GM21619 (cell line): ENCODE results near the gene ANKS1B.
"Not testable (repeated sequence)": the region's sequence is repeated elsewhere in the genome, so short reads cannot be mapped to it uniquely, and the experiment has no call there.

Experiments used
- ATAC-seq: cut with Tn5 transposase; IDR thresholded peaks from one replicate; pipeline ENCODE4 v1.9.1; 2021; ENCODE audit not compliant: unreplicated experiment

ANKS1B gene

DNA sequence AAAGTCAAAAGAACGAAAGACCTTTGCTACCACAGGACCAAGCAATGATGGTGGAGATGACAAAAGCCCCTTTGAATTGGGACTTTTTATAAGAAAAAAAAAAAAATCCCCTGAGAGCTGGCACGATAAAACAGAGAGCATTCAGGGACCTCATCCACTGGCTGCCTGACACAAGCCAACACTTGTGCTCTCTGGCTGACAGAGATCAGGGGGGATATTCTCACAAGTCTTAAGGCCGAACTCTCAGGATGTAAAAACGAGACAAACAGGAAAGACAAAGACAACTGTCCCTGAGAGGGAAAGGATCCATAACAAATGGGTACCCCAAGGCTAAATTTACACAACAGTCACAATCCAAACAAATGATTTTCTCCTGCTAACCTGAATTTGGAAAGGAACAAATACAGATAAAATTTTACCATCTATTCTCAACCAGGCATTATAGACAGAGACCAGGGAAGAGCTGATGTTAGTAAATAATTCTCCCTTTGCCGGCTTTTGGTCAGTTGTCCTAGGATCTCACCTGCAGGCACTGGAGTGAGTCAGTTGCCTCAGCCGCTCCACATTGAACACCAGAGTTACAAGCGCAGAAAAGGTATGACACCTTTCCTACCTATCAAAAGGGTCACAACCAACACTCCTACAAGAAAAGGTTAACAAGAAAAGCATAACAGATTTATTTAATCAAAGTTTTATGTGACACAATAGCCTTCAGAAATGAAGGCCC, 375.1 kb downstream of the ANKS1B start:
- ATAC-seq, result no peak

DNA sequence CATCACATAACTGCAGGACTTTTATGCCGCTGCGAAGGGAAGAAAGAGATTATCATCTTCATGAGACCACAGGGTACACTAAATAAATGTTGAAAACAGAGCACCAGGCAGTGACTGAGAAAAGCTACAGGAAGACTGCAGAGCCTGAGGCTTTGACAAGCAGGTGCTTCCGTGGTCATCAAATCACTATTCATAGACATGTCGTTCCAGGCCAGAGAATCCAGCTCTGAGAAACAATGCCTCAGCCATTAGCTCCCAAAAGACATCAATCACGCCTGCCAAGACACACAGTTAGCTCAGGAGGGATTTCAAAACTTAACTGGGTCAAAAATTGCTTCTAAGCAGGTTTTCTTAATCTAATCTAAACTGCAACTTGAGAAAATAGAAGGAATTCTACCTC, 384.3 kb downstream of the ANKS1B start:
- peak; percentile 95 for ATAC-seq

DNA sequence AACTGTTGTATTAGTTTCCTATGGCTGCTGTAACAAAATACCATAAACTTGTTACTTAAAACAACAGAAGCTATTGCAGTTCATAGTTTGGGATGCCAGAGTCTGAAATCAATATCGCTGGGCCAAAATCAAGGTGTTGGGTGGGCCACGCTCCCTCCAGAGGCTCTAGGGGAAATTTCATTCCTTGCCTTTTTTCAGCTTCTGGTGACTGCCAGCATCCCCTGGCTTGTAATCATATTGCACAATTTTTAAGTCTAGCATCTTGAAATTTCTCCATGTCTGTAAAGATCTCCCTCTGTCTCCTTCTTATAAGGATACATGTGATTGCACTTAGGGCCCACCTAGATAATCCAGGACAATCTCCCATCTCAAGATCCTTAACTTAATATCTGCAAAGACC, 386.0 kb downstream of the ANKS1B start:
- no peak for ATAC-seq

DNA sequence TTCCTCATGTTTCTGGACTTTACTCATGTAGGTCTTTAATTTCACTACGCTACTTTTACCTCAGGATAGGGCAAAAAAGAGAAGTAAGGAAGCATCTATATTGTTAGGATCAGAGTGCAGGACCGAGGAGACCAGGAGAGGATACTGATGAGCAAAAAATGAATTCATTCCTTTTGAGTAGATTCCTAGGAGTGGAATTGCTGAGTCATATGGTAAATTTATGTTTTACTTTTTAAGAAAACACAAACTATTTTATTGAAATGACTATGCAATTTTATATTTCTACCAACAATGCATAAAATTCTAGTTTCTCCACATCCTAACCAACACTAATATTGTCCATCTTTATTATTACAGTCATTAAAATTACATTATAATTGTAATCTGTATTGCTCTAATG, 388.0 kb downstream of the ANKS1B start:
- no peak for ATAC-seq

DNA sequence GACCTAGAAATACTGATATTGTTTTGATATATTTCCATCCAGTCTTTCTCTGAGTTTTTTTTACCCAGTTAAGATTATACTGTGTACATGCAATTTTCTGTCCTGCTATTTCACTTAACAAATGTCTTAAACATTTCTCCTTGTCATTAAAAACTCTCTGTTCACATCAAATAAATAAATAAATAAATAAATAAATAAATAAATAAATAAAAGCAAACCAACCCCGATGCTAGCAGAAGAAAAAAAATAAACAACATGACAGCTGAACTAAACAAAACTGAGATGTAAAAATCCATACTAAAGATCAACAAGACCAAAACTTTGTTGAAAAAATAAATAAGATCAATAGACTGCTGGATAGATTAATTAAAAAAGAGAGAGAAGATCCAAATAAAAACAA, 407.6 kb downstream of the ANKS1B start:
- ATAC-seq, result not testable (repeated sequence)

DNA sequence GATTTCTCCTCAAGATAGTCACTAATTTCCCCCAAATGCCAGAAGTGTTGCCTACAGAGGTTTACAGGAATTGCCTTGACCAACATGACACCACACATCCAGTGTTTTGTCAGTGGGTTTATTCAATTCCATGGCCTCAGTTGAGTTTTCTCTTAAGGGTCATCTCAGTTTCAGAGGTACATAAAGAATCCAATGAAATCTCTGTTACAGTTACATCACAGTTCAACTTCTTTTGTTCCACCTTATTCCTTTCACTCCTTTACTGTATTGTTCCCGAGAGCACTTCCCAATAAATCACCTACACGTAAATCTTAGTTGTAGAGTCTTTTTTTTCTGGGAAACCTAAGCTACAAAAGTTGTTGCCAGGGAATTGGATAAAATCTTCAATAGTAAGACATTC, 410.8 kb downstream of the ANKS1B start:
- ATAC-seq, result no peak

DNA sequence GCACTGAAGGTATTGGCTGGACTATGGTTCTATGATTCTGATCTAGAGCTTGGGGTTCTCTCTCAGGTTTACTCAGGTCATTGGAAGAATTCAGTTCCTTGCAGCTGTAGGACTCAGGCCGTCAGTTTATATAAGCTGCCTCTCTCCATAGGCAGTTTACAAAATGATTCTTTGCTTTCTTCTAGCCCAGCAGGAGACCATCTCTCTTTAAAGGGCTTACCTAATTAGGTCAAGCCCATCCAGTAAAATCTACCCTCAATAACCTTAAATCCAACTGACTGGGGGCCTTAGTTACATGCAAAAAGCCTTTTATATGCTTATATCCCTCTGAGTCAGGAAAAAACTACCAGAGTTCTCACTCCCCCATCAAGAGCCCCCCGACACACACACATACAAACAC, 417.7 kb downstream of the ANKS1B start:
- no peak for ATAC-seq

DNA sequence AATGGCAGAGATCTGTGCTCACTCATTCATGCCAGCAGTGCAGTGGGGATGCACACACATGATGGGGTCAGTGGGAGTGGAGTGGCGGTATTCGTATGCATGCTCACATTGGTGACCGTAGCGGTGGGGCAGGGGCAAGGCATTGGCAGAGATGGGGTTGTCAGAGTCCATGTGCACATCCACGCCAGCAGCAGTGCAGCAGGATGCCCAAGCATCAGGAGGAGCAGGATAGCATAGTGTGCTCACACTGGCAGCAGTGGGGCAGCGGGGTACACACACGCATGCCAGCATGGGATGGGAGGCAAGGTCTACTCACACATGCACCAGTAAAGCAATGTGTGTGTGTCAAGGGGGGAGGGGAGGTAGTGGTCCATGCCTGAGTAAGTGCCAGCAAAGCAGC, 426.6 kb downstream of the ANKS1B start:
- ATAC-seq, result no peak

DNA sequence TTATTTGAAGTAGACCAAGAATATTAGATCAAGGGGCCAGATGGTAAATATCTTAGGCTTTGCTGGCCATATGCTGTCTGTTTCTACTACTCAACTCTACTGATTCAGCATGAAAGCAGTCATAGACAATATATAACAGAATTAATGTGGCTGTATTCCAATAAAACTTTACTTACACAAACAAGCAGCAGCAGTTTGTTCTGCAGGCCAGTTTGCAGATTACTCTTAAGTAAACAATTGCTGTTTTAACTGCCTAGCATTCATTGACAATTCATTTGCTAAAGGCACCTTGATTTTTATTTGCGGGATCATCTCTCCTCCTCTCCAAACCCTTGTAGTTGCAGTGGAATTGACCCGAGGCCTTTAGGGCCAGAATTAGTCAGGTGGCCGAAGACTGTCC, 431.3 kb downstream of the ANKS1B start:
- no peak for ATAC-seq

DNA sequence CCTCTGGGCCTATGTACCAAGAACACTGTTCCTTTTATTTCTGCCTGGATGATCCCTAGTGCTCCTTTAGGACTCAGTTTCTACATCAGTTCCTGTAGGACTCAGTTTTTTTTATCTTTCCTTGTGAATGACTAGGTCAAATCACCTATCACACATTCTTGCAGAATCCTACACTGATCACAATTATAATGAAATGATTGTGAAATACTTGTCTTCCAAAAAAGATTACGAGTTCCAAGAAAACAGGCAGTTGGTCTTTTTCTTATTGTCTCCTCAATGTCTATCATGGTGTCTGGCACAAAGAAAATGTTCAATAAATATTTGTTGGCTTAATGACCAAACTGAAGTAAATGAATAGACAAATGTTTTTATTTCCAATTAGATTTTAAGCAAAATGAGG, 432.7 kb downstream of the ANKS1B start:
- ATAC-seq, result no peak

DNA sequence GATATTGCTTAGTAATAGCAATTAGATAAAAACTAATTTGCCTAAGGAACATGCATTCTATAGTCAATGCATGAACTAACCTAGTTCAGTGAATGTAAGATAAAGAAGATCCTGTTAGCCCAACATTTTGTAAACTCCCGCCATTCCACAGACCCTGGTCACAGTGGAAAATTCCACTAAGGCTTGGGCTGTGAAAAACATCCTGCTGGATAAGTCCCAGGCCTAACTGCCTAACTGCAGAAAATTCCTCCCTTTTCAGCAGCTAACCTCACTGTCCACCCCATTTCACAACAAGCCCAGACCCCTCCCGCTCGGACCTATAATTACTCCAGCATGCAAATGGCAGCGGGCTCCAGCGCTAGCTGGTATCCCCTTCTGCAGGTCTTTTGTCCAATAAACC, 435.1 kb downstream of the ANKS1B start:
- ATAC-seq, result no peak

DNA sequence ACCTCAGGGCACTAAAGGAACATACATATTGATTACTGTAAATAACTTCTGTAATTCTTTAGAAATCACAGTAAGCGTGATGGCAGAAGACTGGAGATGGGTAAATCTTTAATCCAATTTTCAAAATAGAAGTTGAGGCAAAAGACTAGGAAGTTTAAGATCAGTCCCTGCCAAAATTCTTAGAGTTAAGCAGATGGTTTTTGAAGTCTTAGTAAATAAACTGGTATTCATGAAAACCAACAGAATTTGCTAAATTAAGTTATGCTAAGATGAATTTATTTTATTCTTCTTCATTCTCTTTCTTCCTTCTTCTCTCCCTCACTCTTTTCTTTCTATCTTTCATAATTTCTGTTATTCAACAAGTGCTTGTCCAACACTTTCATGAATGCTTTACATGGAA, 435.5 kb downstream of the ANKS1B start:
- no peak for ATAC-seq

DNA sequence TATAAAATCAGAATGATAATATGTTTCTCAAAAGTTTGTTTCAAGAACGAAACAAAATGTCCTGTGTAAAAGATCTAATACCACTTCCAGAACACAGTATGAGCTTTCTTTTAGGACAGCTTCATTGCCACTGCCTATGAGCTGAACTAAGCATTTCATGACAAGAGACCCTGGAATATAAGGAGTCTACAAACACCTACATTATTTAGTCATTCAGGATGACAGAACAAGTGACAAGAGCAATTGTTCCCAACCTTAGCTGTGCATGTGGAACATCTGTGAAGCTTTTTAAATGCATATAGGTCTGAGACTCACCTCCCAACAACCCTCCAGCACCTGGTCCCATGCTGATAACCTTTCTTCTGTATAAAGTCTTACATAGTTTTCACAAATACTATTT, 440.3 kb downstream of the ANKS1B start:
- no peak for ATAC-seq

DNA sequence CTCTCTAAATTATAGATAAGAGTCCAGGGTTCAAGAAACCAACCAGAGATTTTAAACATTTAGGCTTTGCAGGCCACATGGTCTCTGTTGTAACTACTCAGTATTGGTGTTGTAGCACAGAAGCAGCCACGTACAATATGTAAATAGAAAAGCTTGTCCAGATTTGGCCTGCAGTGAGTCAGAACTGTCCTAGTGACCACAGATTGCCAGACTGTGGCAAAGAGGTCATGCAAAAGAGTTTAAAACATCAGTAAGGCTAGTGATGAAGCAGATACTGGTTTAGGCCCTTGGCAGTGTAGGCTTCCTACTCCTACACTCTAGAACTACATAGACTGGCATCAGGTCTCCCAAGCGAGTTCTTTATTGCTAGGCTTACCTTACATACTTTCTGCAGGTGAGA, 454.8 kb downstream of the ANKS1B start:
- peak; percentile 97 for ATAC-seq

DNA sequence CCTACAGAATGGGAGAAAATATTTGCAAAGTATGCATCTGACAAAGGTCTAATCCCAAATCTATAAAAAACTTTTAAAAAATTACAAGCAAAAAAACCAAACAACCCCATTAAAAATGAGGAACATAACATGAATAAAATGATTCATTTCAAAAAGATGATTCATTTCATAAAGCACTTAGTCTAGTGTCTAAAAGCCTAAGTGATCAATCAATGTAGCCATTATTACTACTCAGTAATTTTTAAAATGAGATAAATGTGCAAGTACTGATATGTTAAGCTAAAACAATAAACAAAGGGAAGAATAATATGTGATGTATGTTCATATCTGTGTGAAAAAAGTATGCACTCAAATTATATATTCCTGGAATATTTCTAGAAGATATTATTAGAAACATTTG, 456.3 kb downstream of the ANKS1B start:
- no peak for ATAC-seq

DNA sequence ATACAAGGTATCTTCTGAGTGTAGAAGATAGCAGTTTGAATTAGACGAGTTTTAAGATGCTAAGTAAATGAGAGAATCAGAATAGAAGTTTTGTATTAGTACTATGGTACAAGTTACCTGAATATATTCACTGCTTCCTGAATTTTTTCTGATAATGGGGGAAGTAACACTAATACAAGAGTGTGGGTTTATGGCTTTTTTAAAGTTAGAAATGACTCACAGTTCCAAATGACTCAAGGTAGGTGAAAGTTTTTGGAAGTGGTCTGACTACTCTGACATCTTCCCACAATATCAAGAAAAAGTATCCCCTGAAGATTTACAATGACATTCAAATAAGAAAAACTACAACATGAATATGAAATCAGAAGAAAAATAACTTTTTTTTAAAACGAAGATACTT, 460.9 kb downstream of the ANKS1B start:
- ATAC-seq, result no peak

DNA sequence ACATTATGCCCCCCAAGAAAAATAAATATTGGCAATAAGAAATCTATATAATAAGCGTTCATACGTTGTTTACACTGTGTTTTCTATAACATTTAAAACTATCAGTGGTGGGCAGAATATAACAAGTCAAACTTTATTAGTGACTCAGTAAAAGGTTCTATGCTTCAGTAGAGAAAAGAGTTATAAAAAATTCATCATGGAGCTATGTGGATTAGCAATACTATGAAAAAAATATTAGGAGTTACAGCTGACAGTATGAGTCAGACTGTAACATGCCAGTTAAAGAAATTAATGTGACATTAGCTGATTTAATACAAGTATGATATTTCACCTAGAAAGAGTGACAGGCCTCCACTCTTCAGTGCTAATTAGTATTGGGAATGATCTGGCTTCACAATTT, 462.3 kb downstream of the ANKS1B start:
- no peak for ATAC-seq

DNA sequence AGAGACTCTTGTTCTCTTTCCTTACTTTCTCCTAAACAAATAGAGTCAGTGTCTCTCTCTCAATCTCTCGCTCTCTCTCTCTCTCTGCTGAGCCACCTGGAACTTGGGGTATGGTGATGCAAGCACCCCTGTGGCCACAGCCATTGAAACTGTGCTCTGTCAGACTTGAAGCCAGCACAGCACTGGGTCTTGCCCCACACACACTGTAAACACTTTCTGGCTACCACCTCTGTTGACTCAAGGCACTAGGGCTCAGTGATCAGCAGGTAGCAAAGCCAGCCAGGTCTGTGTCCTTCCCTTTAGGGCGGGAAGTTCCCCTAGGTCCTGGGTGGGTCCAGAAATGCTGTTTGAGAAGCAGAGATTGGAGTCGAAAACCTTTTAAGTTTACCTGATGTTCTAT, 463.1 kb downstream of the ANKS1B start:
- no peak for ATAC-seq

DNA sequence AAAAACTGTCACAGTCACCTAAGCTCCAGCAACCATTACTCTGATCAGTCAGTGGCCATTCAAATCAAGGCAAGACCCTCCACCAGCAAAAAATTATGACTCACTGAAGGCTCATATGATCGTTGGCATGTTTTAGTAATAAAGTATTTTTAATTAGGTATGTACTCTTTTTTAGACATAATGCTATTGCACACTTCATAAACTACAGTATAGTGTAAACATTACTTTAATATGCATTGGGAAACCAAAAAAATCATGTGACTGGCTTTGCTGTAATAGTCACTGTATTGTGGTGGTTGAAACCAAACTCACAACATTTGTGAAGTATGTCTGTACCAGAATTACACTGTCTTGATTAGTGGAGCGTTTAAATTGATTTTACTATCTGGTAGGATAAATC, 471.7 kb downstream of the ANKS1B start:
- no peak for ATAC-seq

DNA sequence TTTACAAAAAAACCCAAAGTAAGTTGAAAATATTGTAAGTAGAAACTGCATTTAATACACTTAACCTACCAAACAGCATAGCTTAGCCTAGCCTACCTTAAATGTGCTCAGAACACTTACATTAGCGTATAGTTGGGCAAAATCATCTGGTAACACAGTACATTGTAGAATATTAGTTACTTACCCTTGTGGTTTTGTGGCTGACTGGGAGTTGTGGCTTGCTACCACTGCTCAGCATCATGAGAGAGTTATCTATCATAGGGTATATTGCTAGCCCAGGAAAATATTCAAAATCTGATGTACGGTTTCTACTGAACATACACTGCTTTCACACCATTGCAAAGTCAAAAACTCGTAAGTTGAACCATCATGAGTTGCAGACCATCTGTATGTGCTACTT, 478.9 kb downstream of the ANKS1B start:
- ATAC-seq, result no peak

DNA sequence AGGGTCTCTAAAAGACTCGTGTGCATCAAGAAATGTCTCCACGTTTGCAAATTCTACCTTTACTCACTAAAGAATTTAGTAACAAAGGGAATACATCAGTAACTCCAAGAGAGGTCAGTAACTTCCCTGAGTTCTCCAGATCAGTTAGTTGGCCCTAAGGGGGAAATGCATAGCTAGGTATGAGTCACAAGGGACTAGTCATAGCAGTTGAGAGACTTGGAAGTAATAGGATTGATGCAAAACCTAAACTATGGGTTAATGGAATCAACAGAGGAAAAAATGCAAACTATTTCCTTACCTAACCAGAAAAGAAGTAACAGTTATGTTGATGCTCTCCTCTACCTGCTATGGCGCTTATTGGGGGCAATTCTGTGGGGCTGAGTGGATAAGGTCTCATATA, 486.0 kb downstream of the ANKS1B start:
- no peak for ATAC-seq

DNA sequence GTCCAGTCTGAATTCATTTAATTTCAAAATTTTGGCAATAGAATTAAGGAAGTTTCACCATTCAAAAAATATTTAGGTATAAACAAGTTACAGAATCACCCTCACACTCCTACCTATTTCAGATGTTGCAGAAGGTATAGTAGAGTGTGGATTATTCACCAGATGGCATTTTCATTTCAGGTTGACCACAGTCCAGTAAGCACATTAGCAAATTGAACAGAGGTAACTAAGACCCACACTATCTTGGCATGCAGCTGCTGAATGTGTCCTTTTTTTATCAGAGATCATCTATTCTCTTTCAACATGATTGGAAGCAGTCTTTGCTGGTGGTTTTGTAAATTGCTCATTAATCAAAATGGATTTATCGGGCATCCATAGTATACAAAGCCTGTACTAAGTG, 488.9 kb downstream of the ANKS1B start:
- no peak for ATAC-seq

DNA sequence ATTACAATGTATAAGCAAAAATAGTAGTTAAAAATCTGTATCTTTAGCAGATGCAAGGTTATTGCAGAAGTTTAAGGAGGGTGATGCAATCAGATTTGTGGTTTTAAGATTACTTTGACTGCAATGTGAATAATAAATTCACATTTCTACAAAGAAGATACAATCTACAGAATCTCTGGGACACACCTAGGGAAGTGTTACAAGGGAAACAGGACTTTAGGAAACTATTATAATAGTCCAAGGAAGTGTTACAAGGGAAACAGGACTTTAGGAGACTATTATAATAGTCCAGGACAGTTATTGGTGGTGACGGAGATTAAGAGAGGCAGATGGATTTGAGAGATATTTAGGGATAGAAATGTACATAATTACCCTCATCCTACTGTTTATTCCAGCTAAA, 491.5 kb downstream of the ANKS1B start:
- ATAC-seq, result no peak

DNA sequence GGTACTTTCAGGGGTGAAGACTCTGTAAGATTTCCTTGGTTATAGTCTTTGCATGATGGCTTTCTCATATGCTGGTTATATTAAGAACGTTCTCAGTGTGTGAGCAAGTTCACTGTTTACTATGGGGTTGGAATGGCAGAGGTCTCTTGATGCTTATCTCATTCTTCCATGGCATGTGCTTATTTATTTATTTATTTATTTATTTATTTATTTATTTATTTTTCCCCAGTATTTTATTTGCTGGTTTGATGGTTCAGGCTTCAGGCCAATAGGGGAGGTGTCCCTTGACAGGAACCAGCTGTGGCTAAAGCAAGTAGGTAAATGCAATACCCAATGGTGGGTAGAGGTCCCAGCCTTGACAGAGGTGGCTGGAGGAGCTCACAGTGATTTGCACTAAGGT, 498.5 kb downstream of the ANKS1B start:
- ATAC-seq, result no peak
